Aorta (tissue), 5 donors: ENCODE data around the gene ADAMTS3. TPM values are rescaled to one million over a fixed set of nuclear protein-coding genes. Genes with fewer than 3 reads are reported as not detected.

Experiments
- ATAC-seq: fragments of 200-7000 bp; cut with Tn5 transposase; one replicate; pipeline ENCODE4 v1.9.1; 2022; ENCODE audit warnings: moderate library complexity; ENCODE audit not compliant: low FRiP score
- DNase-seq, 2 donors: peaks; one replicate each; pipeline ENCODE4 v3.0.0-alpha.2; 2020
- H3K27ac ChIP-seq, 2 donors: one replicate each; pipeline ENCODE4 v1.5.1; 2013; ENCODE audit warnings: low read length in 2 of 2, mild to moderate bottlenecking in 2 of 2, moderate library complexity in 2 of 2, control low read depth in 1 of 2, inconsistent platforms in 1 of 2, low read depth in 1 of 2
- H3K27me3 ChIP-seq, 2 donors: one replicate each; pipeline ENCODE4 v1.6.1; 2013; ENCODE audit warnings: control low read depth in 1 of 2, low read length in 1 of 2, mild to moderate bottlenecking in 1 of 2, moderate library complexity in 1 of 2; ENCODE audit not compliant: insufficient read depth in 2 of 2, control insufficient read depth in 1 of 2
- H3K36me3 ChIP-seq, 2 donors: one replicate each; pipeline ENCODE4 v1.6.1; 2013; ENCODE audit warnings: control low read depth in 1 of 2, low read length in 1 of 2, mild to moderate bottlenecking in 1 of 2; ENCODE audit not compliant: insufficient read depth in 2 of 2, control insufficient read depth in 1 of 2
- H3K4me1 ChIP-seq, 2 donors: one replicate each; pipeline ENCODE4 v1.6.1; 2013; ENCODE audit warnings: low read length in 2 of 2, control low read depth in 1 of 2, mild to moderate bottlenecking in 1 of 2, moderate library complexity in 1 of 2; ENCODE audit not compliant: insufficient read depth in 2 of 2, control insufficient read depth in 1 of 2
- H3K4me3 ChIP-seq, 2 donors: one replicate each; pipeline ENCODE4 v1.5.1; 2013; ENCODE audit warnings: low read length in 2 of 2, control low read depth in 1 of 2, mild to moderate bottlenecking in 1 of 2
- H3K9me3 ChIP-seq: one replicate; pipeline ENCODE4 v1.6.1; 2013; ENCODE audit warnings: mild to moderate bottlenecking, low read length; ENCODE audit not compliant: control insufficient read depth
- WGBS, 2 donors: extraction: QIAGEN DNeasy Blood & Tissue Kit; methylation state at CpG; one replicate each; pipeline ENCODE4 v1.1.7; 2013; 5-methylcytosine and 5-hydroxymethylcytosine counted together
- intact Hi-C, 2 donors: fragments of 100-400 bp; cut with DNase I; formaldehyde crosslinking; loops; one replicate each; pipeline versions ENCODE4 v1.14.2 to v1.15.0; 2022
- long read RNA-seq, 2 donors: library from polyadenylated mRNA; unstranded; transcript quantifications; one replicate each; pipeline ENCODE4 v2.0.0, GENCODE V29; 2020 to 2021
- polyA plus RNA-seq, 2 donors: library from polyadenylated mRNA; stranded (reverse); fragments of 200-250 nt; gene quantifications; one replicate each; pipeline ENCODE4 v1.2.3, GENCODE V29; 2013
- total RNA-seq, 2 donors: library from RNA; stranded (reverse); fragmentation: NEBNext Ultra II Directional; extraction: Animal tissue kit (Norgen Biotek cat#: 25700); gene quantifications; one replicate each; pipeline ENCODE4 v1.2.1, GENCODE V29; 2021
- donor health status: healthy with polysubstance abuse.
- donor health status: Bipolar disorder and iron deficiency.
- donor health status: DM: no; HTN: no; CAD: no.
- donor health status: DM: no; HTN: no; CAD: no.
- donor health status: DM: yes; HTN: yes; CAD: no.

ADAMTS3 gene
- total RNA-seq (1 to 10 TPM; 4.2 to 5.9 TPM), polyA plus RNA-seq (under 1 TPM; 0.25 to 0.79 TPM)
- long read RNA-seq, donor 1, full-length matches to known transcripts: 1 of 5 reads
- long read RNA-seq, donor 1, partial matches to known transcripts: 1 of 5 reads
- long read RNA-seq, donor 1, other reads (novel, unspliced or antisense): 3 of 5 reads
- long read RNA-seq, donor 2, partial matches to known transcripts: 1 of 7 reads
- long read RNA-seq, donor 2, other reads (novel, unspliced or antisense): 6 of 7 reads

DNA sequence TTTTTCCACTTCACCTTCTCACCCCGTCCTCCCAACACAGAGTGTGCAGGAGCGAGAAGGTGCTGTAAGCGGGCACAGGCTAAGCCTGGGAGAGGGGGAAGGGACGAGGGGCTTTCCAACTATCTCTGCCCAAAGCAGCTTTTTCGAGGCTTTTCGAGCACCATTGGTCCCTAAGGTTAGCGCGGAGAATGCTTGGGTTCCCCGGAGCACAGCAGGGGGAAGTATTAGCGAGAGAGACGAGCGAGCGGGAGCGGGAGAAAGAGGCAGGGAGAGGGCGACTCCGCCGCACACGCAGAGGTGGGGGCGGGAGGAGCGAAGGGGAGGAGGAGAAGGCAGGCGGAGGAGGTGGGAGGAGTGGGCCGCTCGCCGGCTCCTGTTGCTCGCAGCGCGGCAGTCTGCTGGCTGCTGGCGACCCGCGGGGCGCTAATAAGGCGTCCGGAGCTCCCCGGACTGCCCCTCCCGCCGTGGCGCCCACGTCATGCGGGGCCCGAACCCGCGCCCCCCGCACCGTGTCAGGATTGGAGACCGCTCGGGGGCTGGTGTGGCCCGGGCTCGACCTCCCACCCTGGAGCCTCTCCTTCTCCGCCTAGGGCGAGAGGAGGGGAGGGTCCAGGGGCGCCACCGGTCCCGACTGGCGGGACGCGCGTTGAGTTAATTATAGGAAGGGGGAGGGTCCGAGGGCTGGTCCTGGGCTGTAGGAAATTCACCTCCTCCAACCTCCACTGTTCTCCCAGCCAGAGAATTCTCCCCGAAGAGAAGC, at the start of gene ADAMTS3:
Gene ADAMTS3 (minus strand): TSS at position 263 of the 760 bp plus-strand sequence. CDS start 459 bp downstream, outside the sequence.
- WGBS, 2 donors: 0 to 1% methylated on average over 26 to 59 of the region's 59 CpGs
- Histone ChIP-seq H3K27me3 (no peaks in the 10 kb centered on the region), H3K4me3 (peak within 1 kb of the TSS; percentile 48 to 49), H3K27ac (peak within 1 kb of the TSS; percentile 3 to 11), H3K9me3 (no peaks in the 10 kb centered on the region), H3K36me3 (no peaks in the 10 kb centered on the region), H3K4me1 (peaks cover 0 to 5% of the 10 kb centered on the region in 2 donors)
- DNase-seq: peak; percentile 80 to 86
- intact Hi-C loops: no loop called here
- peak; percentile 91 for ATAC-seq

DNA sequence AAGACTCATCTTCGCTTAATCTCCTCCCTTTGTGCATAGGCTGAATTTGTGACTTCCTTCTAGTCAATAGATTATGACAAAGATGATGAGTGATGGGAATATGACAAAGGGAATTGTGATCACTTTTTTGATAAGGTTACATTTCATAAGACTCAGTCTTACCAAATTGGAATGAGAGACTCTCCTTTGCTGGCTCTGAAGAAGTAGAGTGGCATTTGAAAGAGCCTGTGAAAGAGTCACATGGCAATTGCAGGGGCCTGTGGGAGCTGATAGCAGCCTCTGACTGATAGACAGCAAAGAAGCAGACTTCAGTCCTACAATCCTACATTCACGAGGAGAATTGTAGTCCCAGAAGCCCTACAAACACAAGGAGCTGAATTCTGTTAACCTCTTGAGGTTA, 44.9 kb upstream of the ADAMTS3 start:
- Histone ChIP-seq H3K27ac (no peak overlapping the region), H3K27me3 (no peaks in the 10 kb centered on the region), H3K36me3 (no peaks in the 10 kb centered on the region), H3K9me3 (no peaks in the 10 kb centered on the region), H3K4me3 (no peak overlapping the region), H3K4me1 (no peaks in the 10 kb centered on the region)
- intact Hi-C loops: no loop called here
- no peak for DNase-seq
- 53 to 59% methylated on average over 2 of the region's 2 CpGs for WGBS, 2 donors
- ATAC-seq: no peak

DNA sequence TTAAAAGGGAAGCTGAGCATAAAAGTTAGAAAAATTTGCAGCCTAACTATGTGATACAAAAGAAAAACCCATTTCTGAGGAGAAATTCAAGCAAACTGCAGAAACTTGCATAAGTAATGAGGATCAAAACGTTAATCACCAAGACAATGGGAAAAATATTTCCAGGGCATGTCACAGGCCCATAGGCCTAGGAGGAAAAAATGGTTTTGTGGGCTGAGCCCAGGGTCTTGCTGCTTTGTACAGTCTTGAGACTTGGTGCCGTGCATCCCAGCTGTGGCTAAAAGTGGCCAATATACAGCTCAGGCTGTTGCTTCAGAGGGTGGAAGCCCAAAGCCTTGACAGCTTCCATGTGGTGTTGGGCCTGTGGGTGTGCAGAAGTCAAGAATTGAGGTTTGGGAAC, 37.7 kb upstream of the ADAMTS3 start:
- Histone ChIP-seq H3K27ac (no peak overlapping the region), H3K36me3 (no peaks in the 10 kb centered on the region), H3K4me1 (peaks cover 0 to 2% of the 10 kb centered on the region in 2 donors), H3K9me3 (no peaks in the 10 kb centered on the region), H3K27me3 (no peaks in the 10 kb centered on the region), H3K4me3 (no peak overlapping the region)
- intact Hi-C loops: no loop called here
- 76 to 78% methylated on average over 2 of the region's 2 CpGs for WGBS, 2 donors
- no peak for ATAC-seq
- DNase-seq: no peak

DNA sequence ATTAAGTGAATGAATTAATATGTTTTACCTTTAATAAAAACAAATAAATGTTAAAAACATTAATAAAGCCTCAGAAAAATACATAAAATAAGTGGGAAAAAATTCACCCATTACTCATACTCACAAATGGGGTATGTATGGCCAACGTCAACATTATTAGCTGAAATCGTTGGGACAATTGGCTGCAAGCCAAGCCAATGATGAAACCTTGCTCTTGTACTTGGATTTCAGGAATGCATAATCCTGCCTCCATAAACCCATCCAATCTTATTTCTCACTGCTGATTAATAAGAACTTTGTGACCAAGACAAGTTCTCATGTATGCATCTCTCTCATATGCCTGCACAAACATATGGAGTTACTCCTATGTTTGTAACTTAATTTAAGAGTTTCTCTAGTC, 35.3 kb upstream of the ADAMTS3 start:
- Histone ChIP-seq H3K27me3 (no peaks in the 10 kb centered on the region), H3K36me3 (no peaks in the 10 kb centered on the region), H3K27ac (no peak overlapping the region), H3K4me1 (peaks cover 0 to 2% of the 10 kb centered on the region in 2 donors), H3K4me3 (no peak overlapping the region), H3K9me3 (no peaks in the 10 kb centered on the region)
- DNase-seq: no peak
- ATAC-seq: no peak
- intact Hi-C loops: no loop called here
- WGBS, 2 donors: 9 to 15% methylated on average over 2 of the region's 2 CpGs

- WGBS, 2 donors: 80 to 88% methylated on average over 3 of the region's 3 CpGs
- Histone ChIP-seq H3K27ac (no peak overlapping the region), H3K9me3 (no peaks in the 10 kb centered on the region), H3K36me3 (no peaks in the 10 kb centered on the region), H3K4me1 (peaks cover 0 to 2% of the 10 kb centered on the region in 2 donors), H3K4me3 (no peak overlapping the region), H3K27me3 (no peaks in the 10 kb centered on the region)
- intact Hi-C loops: no loop called here
- no peak for DNase-seq
- no peak for ATAC-seq
Observed at GRCh38 chr4:72602396-72603376, 33.7 kb upstream of the ADAMTS3 start.

DNA sequence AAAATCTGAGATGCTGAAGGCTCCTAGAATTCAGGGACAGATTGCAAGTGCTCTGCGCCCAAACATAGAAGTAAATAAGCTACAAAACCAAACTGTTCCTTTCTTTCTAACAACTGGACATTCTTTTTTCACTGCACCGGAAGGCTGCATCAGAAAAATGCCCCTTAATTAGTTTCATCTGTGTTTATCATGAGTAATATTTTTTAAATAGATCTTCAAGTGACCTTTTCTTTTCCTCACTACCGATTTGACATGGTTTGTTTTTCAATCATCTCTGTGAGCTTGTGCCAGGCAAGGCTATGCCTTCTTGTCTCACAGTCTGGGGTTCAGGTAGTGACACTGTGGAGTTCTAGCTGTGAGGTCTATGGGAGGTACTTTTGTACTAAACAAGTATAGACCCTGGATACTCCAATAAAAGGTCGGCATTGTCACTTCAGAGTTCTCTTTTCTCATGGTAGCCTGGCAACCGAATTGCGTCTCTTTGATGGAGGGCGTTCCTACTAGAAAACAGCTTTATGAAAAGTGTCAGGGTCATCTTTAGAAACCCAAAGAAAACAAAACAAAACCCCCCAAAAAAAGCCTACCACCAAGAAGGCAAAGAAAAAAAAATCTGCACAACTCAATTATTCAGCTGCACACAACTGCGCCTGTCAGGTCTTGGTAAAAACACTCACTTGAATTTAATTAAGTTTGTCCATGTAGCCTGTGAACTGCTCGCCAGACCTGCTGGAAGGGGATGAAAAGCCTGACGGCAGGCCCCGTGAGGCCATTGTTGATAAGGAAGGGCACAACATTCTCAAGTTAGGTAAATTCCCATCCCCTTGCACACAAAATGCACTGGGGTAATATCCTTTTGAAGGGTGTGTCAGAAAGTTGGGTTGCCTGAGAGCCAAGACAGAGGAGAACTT, 22.8 kb upstream of the ADAMTS3 start:
- H3K9me3 ChIP-seq: no peaks in the 10 kb centered on the region
- H3K36me3 ChIP-seq: no peaks in the 10 kb centered on the region
- WGBS, 2 donors: 65% methylated on average over 11 of the region's 11 CpGs
- intact Hi-C loops: no loop called here
- H3K27ac ChIP-seq: no peak overlapping the region
- H3K27me3 ChIP-seq: no peaks in the 10 kb centered on the region
- DNase-seq: no peak
- H3K4me3 ChIP-seq: no peak overlapping the region
- H3K4me1 ChIP-seq: no peaks in the 10 kb centered on the region
- no peak for ATAC-seq

DNA sequence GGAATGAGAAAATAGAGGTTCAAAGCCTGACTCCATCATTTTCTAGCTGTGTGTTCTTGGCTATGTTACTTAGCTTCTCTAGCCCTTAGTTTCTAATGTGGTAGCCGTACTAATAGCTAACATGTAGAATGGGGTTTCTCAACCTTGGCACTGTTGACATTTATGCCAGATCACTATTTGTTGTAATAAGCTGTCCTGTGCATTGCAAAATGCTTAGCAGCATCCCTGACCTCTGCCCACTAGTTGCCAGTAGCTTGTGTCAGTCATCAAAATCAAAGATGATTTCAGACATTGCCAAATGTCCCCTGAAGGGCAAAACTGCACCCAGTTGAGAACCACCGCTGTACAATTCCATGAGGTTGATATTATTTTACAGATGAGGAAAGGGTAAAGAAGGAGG, 18.3 kb upstream of the ADAMTS3 start:
- WGBS, 2 donors: 89 to 93% methylated on average over 2 of the region's 2 CpGs
- no peaks in the 10 kb centered on the region for H3K36me3 ChIP-seq
- intact Hi-C loops: no loop called here
- DNase-seq (no peak), ATAC-seq (no peak)
- no peaks in the 10 kb centered on the region for H3K9me3 ChIP-seq
- H3K4me3 ChIP-seq: no peak overlapping the region
- H3K4me1 ChIP-seq: peaks cover 0 to 1% of the 10 kb centered on the region in 2 donors
- no peaks in the 10 kb centered on the region for H3K27me3 ChIP-seq
- H3K27ac ChIP-seq: no peak overlapping the region

- Histone ChIP-seq H3K36me3 (no peaks in the 10 kb centered on the region), H3K27ac (no peak overlapping the region), H3K4me3 (no peak overlapping the region), H3K9me3 (no peaks in the 10 kb centered on the region), H3K4me1 (peaks cover 0 to 1% of the 10 kb centered on the region in 2 donors), H3K27me3 (no peaks in the 10 kb centered on the region)
- ATAC-seq (no peak), DNase-seq (no peak)
- WGBS, 2 donors: 0% methylated on average over 2 of the region's 2 CpGs
- intact Hi-C loops: no loop called here
Observed at GRCh38 chr4:72582853-72583252, 13.8 kb upstream of the ADAMTS3 start.
